Measurements from ENCODE around the gene HIVEP2. TPM values are rescaled to one million over a fixed set of nuclear protein-coding genes. Genes with fewer than 3 reads are reported as not detected.

The HIVEP2 gene
- total and polyA plus RNA-seq, 2 of the 4 experiments (the other 2 are of a cell fraction) = 4.3 to 11.3 TPM

DNA sequence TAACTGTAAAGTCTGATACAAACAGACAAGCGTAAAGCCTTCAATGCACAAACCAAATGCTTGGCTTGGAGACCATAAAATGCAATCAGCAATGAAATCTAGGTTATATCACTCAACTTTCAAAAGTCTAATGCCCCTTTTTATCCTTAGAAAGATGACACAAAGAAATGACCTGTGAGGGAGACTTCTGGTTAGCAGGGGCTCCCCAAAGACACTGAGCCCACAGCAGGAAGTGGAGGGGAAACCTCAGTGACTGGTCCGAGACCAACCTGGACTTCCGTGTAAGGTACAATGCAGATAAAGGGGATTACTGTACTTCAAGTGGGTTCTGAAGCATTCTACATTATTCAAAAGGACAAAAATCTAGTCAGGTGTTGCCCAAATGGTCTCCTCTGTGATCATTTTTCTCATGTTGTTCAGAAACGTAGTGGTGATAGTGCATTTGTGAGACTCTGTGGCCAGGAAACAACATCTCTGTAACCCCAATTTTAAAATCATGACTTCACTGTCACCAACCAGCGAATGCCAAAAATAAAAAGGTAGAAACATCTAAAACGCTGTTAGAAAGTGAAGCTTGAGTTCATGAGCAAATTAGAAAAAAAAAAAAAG, 88.2 kb downstream of the HIVEP2 start:
- H3K9me1 ChIP-seq (ENCODE audit: insufficient read depth, low read length) = no peaks in the 10 kb centered on the region
- no peaks in the 10 kb centered on the region; the same call in 1 of the 2 replicates for H3K36me3 ChIP-seq (ENCODE audit: control insufficient read depth, insufficient read depth, low read length)
- in situ Hi-C loops (cut with MboI; ENCODE audit: low sequenced_read_pairs) = no loop called here
- H2AFZ ChIP-seq (replicated peaks; ENCODE audit: low read length, poor library complexity) = no peak overlapping the region
- CTCF ChIA-PET = no interaction called here
- no peak overlapping the region for H2BK120ac ChIP-seq (ENCODE audit: low read depth, low read length)
- no peak for ATAC-seq (ENCODE audit: low read depth)
- no peaks in the 10 kb centered on the region for H4K20me1 ChIP-seq (ENCODE audit: insufficient read depth, low read length)
- H2BK20ac ChIP-seq (ENCODE audit: low read depth, low read length) = no peak overlapping the region
- H3K14ac ChIP-seq (replicated peaks; ENCODE audit: low read depth, low read length) = no peak overlapping the region
- peaks cover 4% of the 10 kb centered on the region for H3K4me1 ChIP-seq (ENCODE audit: control insufficient read depth, insufficient read depth, low read length)
- H3K9me3 ChIP-seq (ENCODE audit: control insufficient read depth, insufficient read depth, low read length) = no peaks in the 10 kb centered on the region
- H2BK15ac ChIP-seq (ENCODE audit: low read depth, low read length) = no peak overlapping the region
- H3K23ac ChIP-seq (ENCODE audit: low read depth, low read length) = no peak overlapping the region
- no peak overlapping the region for H3K4me3 ChIP-seq (ENCODE audit: insufficient read depth, low read depth, low read length)
- no peak overlapping the region for H4K91ac ChIP-seq (ENCODE audit: insufficient read depth, low read depth, low read length)
- no peak for DNase-seq
- no peaks in the 10 kb centered on the region for H3K27me3 ChIP-seq (ENCODE audit: control insufficient read depth, insufficient read depth, low read length)
- intact Hi-C loops (cut with micrococcal nuclease) = no loop called here
- WGBS, 2 experiments (ENCODE audit: extremely low coverage in 2 of 2, insufficient read length in 1 of 2) = no CpG with 5 or more reads among the region's 6 CpGs
- H3K4me2 ChIP-seq (ENCODE audit: low read depth, low read length) = no peak overlapping the region
- H3K4ac ChIP-seq (ENCODE audit: low read depth, low read length) = no peak overlapping the region
- no peak overlapping the region for H2AK9ac ChIP-seq (replicated peaks; ENCODE audit: low read depth, low read length, poor library complexity)
- TF ChIP-seq POLR2A (IDR thresholded peaks at IDR 0.05; ENCODE audit: low read depth, low read length) (no peak), NFE2L2 (IDR thresholded peaks at IDR 0.05; ENCODE audit: low read depth, low read length) (no peak), CHD1 (IDR thresholded peaks at IDR 0.05; ENCODE audit: low read depth, low read length) (no peak), MXI1 (IDR thresholded peaks at IDR 0.05; ENCODE audit: borderline replicate concordance, low read depth, low read length) (no peak), CEBPB (IDR thresholded peaks at IDR 0.05; ENCODE audit: low read depth, low read length) (no peak), RAD21 (IDR thresholded peaks at IDR 0.05; ENCODE audit: low read length) (no peak), MAZ (IDR thresholded peaks at IDR 0.05; ENCODE audit: borderline replicate concordance, low read depth, low read length) (no peak), BHLHE40 (IDR thresholded peaks at IDR 0.05; ENCODE audit: low read depth, low read length) (no peak), RCOR1 (IDR thresholded peaks at IDR 0.05; ENCODE audit: insufficient replicate concordance, low read length) (no peak), MAFK (IDR thresholded peaks at IDR 0.05; ENCODE audit: low read depth, low read length) (no peak), FOS (IDR thresholded peaks at IDR 0.05; ENCODE audit: low read depth, low read length) (no peak), SMC3 (IDR thresholded peaks at IDR 0.05; ENCODE audit: low read depth, low read length) (no peak), RFX5 (IDR thresholded peaks at IDR 0.05; ENCODE audit: low read depth, low read length) (no peak)
- TF ChIP-seq, protein P1, sequence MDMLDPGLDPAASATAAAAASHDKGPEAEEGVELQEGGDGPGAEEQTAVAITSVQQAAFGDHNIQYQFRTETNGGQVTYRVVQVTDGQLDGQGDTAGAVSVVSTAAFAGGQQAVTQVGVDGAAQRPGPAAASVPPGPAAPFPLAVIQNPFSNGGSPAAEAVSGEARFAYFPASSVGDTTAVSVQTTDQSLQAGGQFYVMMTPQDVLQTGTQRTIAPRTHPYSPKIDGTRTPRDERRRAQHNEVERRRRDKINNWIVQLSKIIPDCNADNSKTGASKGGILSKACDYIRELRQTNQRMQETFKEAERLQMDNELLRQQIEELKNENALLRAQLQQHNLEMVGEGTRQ (IDR thresholded peaks at IDR 0.05; ENCODE audit: low read depth, low read length) = no peak
- TF ChIP-seq, protein P2, sequence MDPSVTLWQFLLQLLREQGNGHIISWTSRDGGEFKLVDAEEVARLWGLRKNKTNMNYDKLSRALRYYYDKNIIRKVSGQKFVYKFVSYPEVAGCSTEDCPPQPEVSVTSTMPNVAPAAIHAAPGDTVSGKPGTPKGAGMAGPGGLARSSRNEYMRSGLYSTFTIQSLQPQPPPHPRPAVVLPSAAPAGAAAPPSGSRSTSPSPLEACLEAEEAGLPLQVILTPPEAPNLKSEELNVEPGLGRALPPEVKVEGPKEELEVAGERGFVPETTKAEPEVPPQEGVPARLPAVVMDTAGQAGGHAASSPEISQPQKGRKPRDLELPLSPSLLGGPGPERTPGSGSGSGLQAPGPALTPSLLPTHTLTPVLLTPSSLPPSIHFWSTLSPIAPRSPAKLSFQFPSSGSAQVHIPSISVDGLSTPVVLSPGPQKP (IDR thresholded peaks at IDR 0.05; ENCODE audit: borderline replicate concordance, low read depth, low read length) = no peak
- TF ChIP-seq, protein P3, sequence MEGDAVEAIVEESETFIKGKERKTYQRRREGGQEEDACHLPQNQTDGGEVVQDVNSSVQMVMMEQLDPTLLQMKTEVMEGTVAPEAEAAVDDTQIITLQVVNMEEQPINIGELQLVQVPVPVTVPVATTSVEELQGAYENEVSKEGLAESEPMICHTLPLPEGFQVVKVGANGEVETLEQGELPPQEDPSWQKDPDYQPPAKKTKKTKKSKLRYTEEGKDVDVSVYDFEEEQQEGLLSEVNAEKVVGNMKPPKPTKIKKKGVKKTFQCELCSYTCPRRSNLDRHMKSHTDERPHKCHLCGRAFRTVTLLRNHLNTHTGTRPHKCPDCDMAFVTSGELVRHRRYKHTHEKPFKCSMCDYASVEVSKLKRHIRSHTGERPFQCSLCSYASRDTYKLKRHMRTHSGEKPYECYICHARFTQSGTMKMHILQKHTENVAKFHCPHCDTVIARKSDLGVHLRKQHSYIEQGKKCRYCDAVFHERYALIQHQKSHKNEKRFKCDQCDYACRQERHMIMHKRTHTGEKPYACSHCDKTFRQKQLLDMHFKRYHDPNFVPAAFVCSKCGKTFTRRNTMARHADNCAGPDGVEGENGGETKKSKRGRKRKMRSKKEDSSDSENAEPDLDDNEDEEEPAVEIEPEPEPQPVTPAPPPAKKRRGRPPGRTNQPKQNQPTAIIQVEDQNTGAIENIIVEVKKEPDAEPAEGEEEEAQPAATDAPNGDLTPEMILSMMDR (conservative IDR thresholded peaks at IDR 0.05; ENCODE audit: low read depth, low read length) = no peak
- dilution Hi-C loops (cut with HindIII; ENCODE audit: low sequenced_read_pairs, unreplicated experiment) = no loop called here
- H3K56ac ChIP-seq (ENCODE audit: extremely low read depth, insufficient read depth, low read length) = no peak overlapping the region
- H4K5ac ChIP-seq (ENCODE audit: low read depth, low read length) = no peak overlapping the region
- H2BK5ac ChIP-seq (ENCODE audit: low read depth, low read length, poor library complexity, severe bottlenecking) = no peak overlapping the region
- no peak overlapping the region for H3K27ac ChIP-seq (ENCODE audit: insufficient read depth, low read length)
- H4K8ac ChIP-seq (ENCODE audit: low read depth in 2 of 2, low read length in 2 of 2) = no peak overlapping the region
- H3K9ac ChIP-seq (ENCODE audit: low read depth, low read length) = no peak overlapping the region
- POLR2A ChIA-PET (ENCODE audit: unreplicated experiment) = interaction anchor here (0.6 kb wide), 1 partner anchor 124 kb away, joined by 4 read pairs; no protein-coding TSS in a partner anchor
- BruUV-seq (replicated peaks) = no TSS peak
- H3K18ac ChIP-seq (ENCODE audit: low read depth, low read length) = no peak overlapping the region
- peaks cover 14 to 47% of the 10 kb centered on the region in 2 experiments for H3K79me1 ChIP-seq (ENCODE audit: low read depth in 1 of 2, low read length in 2 of 2)
- no peak overlapping the region for H2AK5ac ChIP-seq (ENCODE audit: low read depth, low read length)
